HG02571 (cell line): ENCODE measurements around the gene METRNL.

Experiments used
- ATAC-seq: cut with Tn5 transposase; IDR thresholded peaks from one replicate; pipeline ENCODE4 v1.9.1; 2021; ENCODE audit warnings: mild to moderate bottlenecking, moderate library complexity; ENCODE audit not compliant: unreplicated experiment

METRNL gene

GRCh38 chr17:83078378-83079351 is 744 bp upstream of the METRNL start:
- no peak for ATAC-seq

- ATAC-seq: no peak
Observed at GRCh38 chr17:83079766-83080578, 563 bp downstream of the METRNL start.

GRCh38 chr17:83080579-83080857 is 1.1 kb downstream of the METRNL start:
- ATAC-seq: no peak

GRCh38 chr17:83080858-83081683 is 1.7 kb downstream of the METRNL start:
- no peak for ATAC-seq

GRCh38 chr17:83081684-83082201 is 2.3 kb downstream of the METRNL start:
- ATAC-seq: no peak

GRCh38 chr17:83082424-83082823 is 3.0 kb downstream of the METRNL start:
- ATAC-seq: no peak

GRCh38 chr17:83082909-83083367 is 3.5 kb downstream of the METRNL start:
- no peak for ATAC-seq

- ATAC-seq: no peak
Observed at GRCh38 chr17:83083368-83084201, 4.2 kb downstream of the METRNL start.

- ATAC-seq: no peak
Observed at GRCh38 chr17:83084214-83084613, 4.8 kb downstream of the METRNL start.

GRCh38 chr17:83084621-83085056 is 5.2 kb downstream of the METRNL start:
- no peak for ATAC-seq

- no peak for ATAC-seq
Observed at GRCh38 chr17:83085103-83085502, 5.7 kb downstream of the METRNL start.

- no peak for ATAC-seq
Observed at GRCh38 chr17:83085526-83086198, 6.3 kb downstream of the METRNL start.

- ATAC-seq: no peak
Observed at GRCh38 chr17:83086199-83086880, 6.9 kb downstream of the METRNL start.

- ATAC-seq: no peak
Observed at GRCh38 chr17:83086907-83087787, 7.7 kb downstream of the METRNL start.

GRCh38 chr17:83087788-83088360 is 8.5 kb downstream of the METRNL start:
- ATAC-seq: no peak

GRCh38 chr17:83088451-83088850 is 9.0 kb downstream of the METRNL start:
- no peak for ATAC-seq

GRCh38 chr17:83088909-83089308 is 9.5 kb downstream of the METRNL start:
- ATAC-seq: no peak
